HT-29 (cell line): ENCODE results near the gene VPS18. TPM values are rescaled to one million over a fixed set of nuclear protein-coding genes. Genes with fewer than 3 reads are reported as not detected.
"Not testable (repeated sequence)": the region's sequence is repeated elsewhere in the genome, so short reads cannot be mapped to it uniquely, and the experiment has no call there.

ENCODE experiments used
- DNase-seq: peaks from one replicate; pipeline ENCODE4 v3.0.0-alpha.2; 2015; ENCODE audit warnings: low spot score
- total RNA-seq: library from RNA; depleted of rRNA; stranded (reverse); fragments of >200 nt; shearing (Covaris generic); gene quantifications from 2 replicates; pipeline ENCODE4 v1.2.3, GENCODE V29; 2014; rRNA removed

Gene VPS18, protein sequence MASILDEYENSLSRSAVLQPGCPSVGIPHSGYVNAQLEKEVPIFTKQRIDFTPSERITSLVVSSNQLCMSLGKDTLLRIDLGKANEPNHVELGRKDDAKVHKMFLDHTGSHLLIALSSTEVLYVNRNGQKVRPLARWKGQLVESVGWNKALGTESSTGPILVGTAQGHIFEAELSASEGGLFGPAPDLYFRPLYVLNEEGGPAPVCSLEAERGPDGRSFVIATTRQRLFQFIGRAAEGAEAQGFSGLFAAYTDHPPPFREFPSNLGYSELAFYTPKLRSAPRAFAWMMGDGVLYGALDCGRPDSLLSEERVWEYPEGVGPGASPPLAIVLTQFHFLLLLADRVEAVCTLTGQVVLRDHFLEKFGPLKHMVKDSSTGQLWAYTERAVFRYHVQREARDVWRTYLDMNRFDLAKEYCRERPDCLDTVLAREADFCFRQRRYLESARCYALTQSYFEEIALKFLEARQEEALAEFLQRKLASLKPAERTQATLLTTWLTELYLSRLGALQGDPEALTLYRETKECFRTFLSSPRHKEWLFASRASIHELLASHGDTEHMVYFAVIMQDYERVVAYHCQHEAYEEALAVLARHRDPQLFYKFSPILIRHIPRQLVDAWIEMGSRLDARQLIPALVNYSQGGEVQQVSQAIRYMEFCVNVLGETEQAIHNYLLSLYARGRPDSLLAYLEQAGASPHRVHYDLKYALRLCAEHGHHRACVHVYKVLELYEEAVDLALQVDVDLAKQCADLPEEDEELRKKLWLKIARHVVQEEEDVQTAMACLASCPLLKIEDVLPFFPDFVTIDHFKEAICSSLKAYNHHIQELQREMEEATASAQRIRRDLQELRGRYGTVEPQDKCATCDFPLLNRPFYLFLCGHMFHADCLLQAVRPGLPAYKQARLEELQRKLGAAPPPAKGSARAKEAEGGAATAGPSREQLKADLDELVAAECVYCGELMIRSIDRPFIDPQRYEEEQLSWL
- total RNA-seq, result 66.8 and 75.8 TPM in 2 replicates

DNA sequence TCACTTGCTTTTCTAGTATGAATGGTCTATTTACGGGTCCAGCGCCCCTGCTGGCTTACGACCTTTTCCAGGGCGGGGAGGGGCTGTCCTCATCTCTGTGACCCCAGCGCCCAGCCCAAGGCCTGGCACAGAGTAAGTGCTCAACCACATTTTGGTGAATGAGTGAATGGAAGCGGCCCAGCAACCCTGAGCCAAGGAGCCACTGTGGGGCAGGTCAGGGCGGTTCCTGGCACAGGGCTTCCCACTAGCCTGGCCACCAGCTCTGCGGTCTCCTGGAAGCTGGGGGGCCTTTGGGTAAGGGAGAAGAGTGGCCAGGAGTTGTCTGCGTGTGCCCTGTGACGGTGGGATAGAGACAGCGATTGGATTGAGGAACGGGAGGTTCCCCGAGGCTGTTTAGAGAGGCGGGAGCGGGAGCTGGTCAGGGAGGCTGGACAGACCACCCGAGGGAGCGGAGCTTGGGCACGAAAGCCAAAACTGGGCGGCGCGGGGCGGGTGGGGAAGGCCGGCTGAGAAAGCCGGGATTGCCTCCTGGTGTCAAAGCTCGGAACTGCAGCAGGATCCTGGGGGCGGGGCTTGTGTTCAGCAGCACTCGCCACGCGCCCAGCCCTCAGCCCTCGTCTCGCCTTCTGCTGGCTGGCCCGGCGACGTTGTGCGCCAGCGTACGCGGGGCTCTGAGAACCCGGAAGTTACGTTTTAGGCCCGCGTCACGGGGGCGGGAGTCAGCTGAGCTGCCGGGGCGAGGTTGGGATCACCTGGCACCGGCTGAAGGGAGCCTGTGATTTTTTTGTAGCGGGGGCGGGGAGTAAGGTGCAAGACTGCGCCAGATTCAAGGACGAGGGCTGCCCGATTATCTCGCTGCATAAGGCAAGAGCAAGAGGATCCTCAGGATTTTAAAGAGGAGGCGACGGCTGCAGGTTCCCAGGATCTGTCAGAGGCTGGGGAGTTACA, at the start of gene VPS18:
Gene VPS18, plus strand, starts transcription at position 718 of the 948 bp plus-strand sequence. CDS start 319 bp downstream, outside the sequence.
- DNase-seq, result peak; percentile 99

GRCh38 chr15:40844696-40845030, 49.6 kb upstream of the VPS18 start:
- peak; percentile 61 for DNase-seq

DNA sequence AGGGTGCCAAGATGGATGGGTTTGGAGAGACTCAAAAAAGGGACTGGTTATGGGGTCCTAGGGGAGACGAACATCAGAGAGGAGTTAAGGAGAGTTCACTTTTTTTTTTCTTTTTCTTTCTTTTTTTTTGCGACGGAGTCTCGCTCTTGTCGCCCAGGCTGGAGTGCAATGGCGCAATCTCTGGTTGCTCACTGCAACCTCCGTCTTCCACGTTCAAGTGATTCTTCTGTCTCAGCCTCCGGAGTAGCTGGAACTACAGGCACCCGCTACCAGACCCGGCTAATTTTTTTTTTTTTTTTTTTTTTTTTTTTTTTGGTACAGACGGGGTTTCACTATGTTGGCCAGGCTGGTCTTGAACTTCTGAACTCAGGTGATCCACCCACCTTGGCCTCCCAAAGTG, 49.2 kb upstream of the VPS18 start:
- peak; percentile 41 for DNase-seq

DNA sequence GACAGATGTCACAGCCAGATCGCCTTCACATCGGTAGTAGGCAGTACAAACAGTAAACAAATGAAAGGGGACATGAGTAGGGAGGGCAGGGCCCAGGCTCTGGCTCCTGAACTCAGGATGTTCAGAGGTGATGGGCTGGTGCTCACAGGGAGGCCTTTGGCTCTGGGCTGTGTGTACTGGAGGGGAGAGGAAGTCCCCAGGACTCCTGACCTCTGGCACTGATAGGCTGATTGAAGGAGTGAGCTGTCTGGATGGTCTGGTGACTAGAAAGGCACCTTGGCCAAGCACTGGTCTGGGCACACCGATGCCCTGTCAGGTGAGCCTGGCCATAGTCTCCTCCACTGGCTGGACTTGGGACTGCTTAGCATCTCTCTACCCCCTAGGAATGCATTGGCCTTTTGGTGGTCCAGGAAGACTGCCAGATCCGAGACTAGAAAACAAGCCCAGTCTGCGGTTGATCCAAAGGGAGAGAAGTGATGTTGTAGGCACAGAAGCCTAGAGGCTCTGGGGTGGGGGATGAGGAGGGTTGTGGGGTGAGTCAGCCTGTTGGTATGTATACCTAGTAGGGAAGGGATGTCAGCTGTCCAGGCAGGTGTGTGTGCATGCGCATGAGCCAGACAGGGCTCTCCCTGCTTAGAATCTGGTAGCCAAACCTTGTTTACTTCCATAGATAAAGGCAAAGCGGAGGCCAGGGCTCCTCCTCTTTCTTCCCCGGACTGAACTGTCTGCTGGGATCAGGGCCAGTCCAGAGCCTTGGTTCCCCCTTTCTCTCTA, 48.6 kb upstream of the VPS18 start:
- peak; percentile 98 for DNase-seq

GRCh38 chr15:40846841-40847222, 47.4 kb upstream of the VPS18 start:
- peak; percentile 57 for DNase-seq

DNA sequence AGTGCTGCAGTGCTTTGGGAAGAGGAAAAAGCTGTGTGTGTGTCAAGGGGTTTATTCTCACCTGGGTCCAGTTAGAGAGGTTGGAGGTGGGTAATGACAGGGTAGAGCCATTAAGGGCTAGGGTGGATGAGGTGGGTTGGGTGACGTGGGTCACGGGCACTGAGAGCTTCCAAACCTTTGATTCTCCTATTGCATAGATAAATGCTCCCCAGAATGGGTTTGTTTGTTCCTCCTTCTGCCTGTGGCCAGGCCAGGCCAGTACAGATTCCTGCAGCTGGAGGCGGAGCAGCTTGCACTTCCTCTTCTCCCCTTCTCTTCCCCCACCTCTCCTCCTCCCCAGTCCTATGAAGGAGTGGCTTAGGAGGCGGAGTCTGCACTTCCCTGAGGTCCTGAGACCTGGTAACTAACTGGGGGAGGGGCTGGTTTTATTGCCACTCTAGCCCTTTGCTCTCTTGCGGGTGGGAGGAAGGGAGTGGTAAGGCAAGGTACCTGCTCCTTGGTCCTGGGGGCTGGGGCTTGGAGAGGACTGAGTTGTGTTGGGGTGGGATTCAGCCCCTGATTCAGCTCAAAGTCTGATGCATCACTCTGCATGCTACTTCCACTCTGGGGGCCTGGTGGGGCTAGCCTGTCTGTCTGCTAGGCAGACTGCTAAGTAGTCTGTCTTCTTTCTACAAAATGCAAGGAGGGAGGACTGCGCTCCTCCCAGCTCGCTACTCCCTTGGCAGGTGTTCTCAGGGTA, 46.9 kb upstream of the VPS18 start:
- peak; percentile 97 for DNase-seq

DNA sequence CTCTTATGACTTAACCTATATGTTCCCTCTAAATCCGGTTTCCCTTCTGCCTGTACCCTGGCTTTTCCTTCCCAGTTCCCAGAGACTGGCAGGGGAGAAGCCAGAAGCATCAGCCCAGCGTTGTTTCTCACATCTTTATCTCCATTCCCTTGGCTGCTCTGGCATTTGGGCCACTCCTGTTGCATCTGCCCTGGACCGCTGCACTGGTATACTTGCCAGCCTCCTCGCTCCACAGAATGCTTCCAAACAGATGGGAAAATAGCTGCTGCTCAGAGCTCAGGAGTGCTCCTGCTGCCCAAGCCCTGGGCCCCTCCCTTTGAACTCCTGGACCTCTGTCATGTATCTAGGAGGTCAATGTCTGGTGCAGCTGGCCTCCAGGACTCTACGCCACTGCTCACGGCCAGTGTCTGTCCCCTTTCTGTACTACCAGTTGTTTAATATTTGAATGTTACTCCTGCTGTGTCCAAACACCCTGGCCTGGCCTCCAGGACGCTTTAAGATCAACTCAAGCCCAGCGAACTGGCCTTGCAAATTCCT, 43.6 kb upstream of the VPS18 start:
- no peak for DNase-seq

- no peak for DNase-seq
These were observed 41.7 kb upstream of the VPS18 start for GRCh38 chr15:40852529-40852928.

DNA sequence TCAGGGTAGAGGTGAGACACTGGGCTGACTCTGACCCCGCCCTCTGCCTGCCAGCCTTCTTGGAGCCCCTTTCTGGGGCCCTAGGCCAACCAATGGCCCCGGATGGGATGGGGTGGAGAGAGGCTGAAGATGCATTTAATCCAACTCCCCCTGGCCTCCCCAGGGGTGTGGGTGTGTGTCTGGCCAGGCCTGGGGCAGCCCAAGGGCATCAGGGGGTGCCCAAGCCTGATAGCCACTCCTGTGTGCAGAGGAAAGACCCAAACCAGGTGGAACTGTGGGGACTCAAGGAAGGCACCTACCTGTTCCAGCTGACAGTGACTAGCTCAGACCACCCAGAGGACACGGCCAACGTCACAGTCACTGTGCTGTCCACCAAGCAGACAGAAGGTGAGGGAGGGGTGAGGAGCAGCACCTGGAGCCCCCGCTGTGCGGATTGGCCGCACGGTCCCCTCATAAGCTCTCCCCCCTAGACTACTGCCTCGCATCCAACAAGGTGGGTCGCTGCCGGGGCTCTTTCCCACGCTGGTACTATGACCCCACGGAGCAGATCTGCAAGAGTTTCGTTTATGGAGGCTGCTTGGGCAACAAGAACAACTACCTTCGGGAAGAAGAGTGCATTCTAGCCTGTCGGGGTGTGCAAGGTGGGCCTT, 40.9 kb upstream of the VPS18 start:
- DNase-seq, result no peak

DNA sequence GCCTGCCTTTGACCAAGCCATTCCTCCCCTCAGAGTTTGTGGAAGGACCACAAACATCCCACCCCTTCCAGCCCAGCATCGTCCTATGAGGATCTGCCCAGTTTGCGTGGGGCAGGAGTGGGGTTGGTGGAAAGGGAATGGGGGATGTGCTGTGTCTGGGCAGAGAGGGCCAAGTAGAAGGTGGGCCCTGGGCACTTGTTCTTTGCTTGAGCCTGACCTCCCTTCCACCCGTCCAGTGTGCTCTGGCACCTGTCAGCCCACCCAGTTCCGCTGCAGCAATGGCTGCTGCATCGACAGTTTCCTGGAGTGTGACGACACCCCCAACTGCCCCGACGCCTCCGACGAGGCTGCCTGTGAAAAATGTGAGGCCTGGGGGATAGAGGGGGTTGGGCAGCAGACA, 40.1 kb upstream of the VPS18 start:
- DNase-seq, result no peak

DNA sequence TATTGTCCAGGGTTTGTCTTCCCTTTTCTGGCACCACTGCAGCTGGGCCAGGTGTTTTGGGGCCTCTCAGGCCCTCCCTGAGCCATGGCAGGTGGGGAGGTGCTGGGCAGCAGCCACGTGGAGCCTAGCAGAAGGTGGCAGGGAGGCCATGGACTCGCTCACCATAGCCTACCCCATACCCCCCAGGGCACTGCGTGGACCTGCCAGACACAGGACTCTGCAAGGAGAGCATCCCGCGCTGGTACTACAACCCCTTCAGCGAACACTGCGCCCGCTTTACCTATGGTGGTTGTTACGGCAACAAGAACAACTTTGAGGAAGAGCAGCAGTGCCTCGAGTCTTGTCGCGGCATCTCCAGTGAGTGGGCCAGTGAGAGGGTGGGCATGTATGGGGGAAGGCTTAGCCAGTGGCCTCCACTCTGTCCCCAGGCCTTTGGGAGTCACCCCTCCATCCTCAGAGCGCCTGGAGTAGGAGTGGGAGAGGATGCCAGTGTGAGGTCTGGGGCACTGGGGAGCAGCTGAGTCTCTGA, 38.5 kb upstream of the VPS18 start:
- no peak for DNase-seq

GRCh38 chr15:40856746-40857145, 37.5 kb upstream of the VPS18 start:
- DNase-seq, result no peak

GRCh38 chr15:40857601-40858341, 36.5 kb upstream of the VPS18 start:
- peak; percentile 99 for DNase-seq

- DNase-seq, result no peak
These were observed 35.5 kb upstream of the VPS18 start for GRCh38 chr15:40858706-40859105.

DNA sequence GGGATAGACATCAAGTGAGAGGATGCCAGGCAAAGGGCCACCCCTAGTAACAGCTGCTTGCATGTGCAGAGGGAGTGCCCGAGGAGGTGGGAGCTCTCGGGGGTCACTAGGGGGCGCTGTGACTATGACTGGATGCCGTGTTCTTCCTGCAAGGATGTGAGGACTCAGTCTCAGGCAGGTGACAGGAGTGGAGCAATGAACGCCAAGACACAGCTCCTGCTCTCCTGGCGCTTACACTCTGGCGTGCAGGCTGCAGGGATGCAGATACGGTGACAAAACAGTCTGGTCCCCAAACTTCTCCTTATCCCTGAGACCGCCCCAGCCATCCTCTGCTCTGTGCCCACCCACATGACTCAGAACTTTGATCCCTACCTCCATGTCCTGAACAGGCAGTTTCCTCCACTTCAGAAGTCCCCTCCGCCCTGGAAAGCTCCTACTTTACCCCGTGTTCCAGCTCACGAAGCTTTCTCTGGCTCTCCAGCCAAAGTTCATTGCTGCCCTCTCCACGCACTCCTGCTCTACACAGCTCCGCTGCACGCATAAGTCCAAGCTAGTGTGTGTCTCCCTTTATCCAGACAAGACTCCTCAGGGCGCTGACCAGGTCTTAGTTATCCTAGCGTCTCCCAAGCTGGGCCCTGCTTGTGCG, 34.9 kb upstream of the VPS18 start:
- DNase-seq, result peak; percentile 88

DNA sequence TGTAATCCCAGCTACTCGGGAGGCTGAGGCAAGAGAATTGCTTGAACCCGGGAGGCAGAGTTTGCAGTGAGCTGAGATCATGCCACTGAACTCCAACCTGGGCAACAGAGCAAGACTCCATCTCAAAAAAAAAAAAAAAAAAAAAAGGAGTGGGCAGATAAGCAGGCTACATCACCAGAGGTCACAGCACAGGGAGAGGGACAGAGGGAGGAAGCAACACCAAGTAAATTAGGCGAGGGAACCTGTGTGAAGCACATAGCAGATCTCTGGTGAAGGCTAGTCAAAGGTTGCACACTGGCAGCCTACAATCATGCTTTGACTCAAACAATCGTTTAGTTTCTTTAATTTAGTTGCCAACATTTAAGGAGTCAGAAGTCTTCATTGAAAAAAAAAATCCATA, 33.1 kb upstream of the VPS18 start:
- not testable (repeated sequence) for DNase-seq

- DNase-seq, result no peak
These were observed 30.5 kb upstream of the VPS18 start for GRCh38 chr15:40863660-40864270.
